Measurements from ENCODE around the gene MTX1.

Gene MTX1

GRCh38 chr1:155198547-155198906, 10.0 kb upstream of the MTX1 start:
- no peak for TF ChIP-seq CTCF (IDR thresholded peaks at IDR 0.05)

- TF ChIP-seq CTCF (IDR thresholded peaks at IDR 0.05), result no peak
Measured at GRCh38 chr1:155199792-155200191, 8.7 kb upstream of the MTX1 start.

- no peak for TF ChIP-seq CTCF (IDR thresholded peaks at IDR 0.05)
Measured at GRCh38 chr1:155200920-155201319, 7.6 kb upstream of the MTX1 start.

GRCh38 chr1:155202198-155202597, 6.3 kb upstream of the MTX1 start:
- no peak for TF ChIP-seq CTCF (IDR thresholded peaks at IDR 0.05)

GRCh38 chr1:155202731-155203515, 5.6 kb upstream of the MTX1 start:
- no peak for TF ChIP-seq CTCF (IDR thresholded peaks at IDR 0.05)

GRCh38 chr1:155205035-155205434, 3.5 kb upstream of the MTX1 start:
- no peak for TF ChIP-seq CTCF (IDR thresholded peaks at IDR 0.05)

- no peak for TF ChIP-seq CTCF (IDR thresholded peaks at IDR 0.05)
Measured at GRCh38 chr1:155205969-155206593, 2.4 kb upstream of the MTX1 start.

Measured in LNCAP (cell line).